ENCODE measurements around the gene TMSB4X. TPM values are rescaled to one million over a fixed set of nuclear protein-coding genes. Genes with fewer than 3 reads are reported as not detected.

TMSB4X gene
- polyA plus RNA-seq, 1 of the 3 experiments (the other 2 are of a cell fraction) = 4,830 TPM

DNA sequence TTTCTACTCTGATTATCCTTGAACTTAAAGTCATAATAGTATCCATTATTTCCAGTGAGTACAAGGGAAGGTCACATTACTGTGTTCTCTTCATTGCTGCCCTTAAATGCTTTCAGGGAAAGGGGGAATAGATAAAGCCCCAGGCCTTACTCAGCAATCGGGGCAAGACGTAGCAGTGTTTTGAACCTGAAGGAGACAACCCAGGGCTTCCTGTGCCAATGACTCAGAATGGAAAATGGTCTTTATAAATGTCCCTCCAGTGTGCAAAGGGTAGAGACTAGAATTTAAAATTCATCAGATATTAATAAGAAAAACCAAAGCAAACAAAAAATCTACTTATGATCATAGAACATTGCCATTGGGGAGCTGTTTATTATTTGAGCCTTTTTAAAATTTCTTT, 44.8 kb upstream of the TMSB4X start (continued):
- TF ChIP-seq, protein P1, sequence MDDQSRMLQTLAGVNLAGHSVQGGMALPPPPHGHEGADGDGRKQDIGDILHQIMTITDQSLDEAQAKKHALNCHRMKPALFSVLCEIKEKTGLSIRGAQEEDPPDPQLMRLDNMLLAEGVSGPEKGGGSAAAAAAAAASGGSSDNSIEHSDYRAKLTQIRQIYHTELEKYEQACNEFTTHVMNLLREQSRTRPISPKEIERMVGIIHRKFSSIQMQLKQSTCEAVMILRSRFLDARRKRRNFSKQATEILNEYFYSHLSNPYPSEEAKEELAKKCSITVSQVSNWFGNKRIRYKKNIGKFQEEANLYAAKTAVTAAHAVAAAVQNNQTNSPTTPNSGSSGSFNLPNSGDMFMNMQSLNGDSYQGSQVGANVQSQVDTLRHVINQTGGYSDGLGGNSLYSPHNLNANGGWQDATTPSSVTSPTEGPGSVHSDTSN (IDR thresholded peaks at IDR 0.05) = no peak

DNA sequence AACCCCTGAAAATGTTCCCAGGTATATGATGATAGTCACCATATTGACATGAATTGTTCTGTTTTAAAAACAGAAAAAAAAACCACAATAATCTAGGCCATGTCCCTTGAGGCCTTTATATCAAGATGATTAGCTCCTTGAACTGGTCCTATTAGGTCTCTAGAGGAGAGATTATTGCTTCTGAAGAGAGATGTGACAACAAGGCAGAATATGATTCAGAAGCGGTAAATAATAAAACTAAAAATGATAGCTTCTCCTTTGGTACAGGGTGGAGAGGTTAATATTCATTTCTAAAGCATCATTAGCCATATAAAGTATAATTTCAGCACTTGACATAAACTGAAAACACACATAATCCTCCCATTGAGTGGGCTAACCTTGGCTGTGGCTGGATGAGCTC, 42.7 kb upstream of the TMSB4X start:
- no peaks in the 10 kb centered on the region for H3K9me2 ChIP-seq
- H2AFZ ChIP-seq (ENCODE audit: low read depth) = no peak overlapping the region
- no peak overlapping the region for H3K4me3 ChIP-seq (ENCODE audit: low read depth in 2 of 2, low read length in 1 of 2)
- H3K27ac ChIP-seq (ENCODE audit: low read depth in 2 of 2, low read length in 1 of 2) = no peak overlapping the region
- no peaks in the 10 kb centered on the region; the same call in 1 of the 2 replicates for H3K9me3 ChIP-seq
- TF ChIP-seq, protein P2, sequence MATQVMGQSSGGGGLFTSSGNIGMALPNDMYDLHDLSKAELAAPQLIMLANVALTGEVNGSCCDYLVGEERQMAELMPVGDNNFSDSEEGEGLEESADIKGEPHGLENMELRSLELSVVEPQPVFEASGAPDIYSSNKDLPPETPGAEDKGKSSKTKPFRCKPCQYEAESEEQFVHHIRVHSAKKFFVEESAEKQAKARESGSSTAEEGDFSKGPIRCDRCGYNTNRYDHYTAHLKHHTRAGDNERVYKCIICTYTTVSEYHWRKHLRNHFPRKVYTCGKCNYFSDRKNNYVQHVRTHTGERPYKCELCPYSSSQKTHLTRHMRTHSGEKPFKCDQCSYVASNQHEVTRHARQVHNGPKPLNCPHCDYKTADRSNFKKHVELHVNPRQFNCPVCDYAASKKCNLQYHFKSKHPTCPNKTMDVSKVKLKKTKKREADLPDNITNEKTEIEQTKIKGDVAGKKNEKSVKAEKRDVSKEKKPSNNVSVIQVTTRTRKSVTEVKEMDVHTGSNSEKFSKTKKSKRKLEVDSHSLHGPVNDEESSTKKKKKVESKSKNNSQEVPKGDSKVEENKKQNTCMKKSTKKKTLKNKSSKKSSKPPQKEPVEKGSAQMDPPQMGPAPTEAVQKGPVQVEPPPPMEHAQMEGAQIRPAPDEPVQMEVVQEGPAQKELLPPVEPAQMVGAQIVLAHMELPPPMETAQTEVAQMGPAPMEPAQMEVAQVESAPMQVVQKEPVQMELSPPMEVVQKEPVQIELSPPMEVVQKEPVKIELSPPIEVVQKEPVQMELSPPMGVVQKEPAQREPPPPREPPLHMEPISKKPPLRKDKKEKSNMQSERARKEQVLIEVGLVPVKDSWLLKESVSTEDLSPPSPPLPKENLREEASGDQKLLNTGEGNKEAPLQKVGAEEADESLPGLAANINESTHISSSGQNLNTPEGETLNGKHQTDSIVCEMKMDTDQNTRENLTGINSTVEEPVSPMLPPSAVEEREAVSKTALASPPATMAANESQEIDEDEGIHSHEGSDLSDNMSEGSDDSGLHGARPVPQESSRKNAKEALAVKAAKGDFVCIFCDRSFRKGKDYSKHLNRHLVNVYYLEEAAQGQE (IDR thresholded peaks at IDR 0.05; ENCODE audit: low read depth, low read length) = no peak
- TF ChIP-seq RCOR1 (IDR thresholded peaks at IDR 0.05; ENCODE audit: low read length) (no peak), GATA2 (CRISPR knock-in tag; IDR thresholded peaks at IDR 0.05) (no peak), CHD2 (IDR thresholded peaks at IDR 0.05; ENCODE audit: low read length, partially characterized antibody) (no peak), JUND (IDR thresholded peaks at IDR 0.05) (no peak), RAD21 (IDR thresholded peaks at IDR 0.05; ENCODE audit: low read length) (no peak), MEF2A (IDR thresholded peaks at IDR 0.05; ENCODE audit: borderline replicate concordance, low read depth) (no peak), EZH2phosphoT487 (IDR thresholded peaks at IDR 0.05; ENCODE audit: borderline replicate concordance, low read depth) (no peak)
- TF ChIP-seq, protein P3, sequence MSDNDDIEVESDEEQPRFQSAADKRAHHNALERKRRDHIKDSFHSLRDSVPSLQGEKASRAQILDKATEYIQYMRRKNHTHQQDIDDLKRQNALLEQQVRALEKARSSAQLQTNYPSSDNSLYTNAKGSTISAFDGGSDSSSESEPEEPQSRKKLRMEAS (IDR thresholded peaks at IDR 0.05; ENCODE audit: low read depth) = no peak
- H3K36me3 ChIP-seq (replicated peaks in 1 of 2; ENCODE audit: control insufficient read depth in 1 of 2, insufficient read depth in 2 of 2, low read length in 1 of 2) = no peaks in the 10 kb centered on the region
- no peaks in the 10 kb centered on the region for H4K20me1 ChIP-seq (ENCODE audit: insufficient read depth)
- no peaks in the 10 kb centered on the region for H3K79me2 ChIP-seq (ENCODE audit: insufficient read depth)
- 30% methylated on average over 1 of the region's 1 CpG for WGBS (ENCODE audit: low lambda C conversion rate)
- CTCF ChIA-PET = interaction anchor here (1.1 kb wide), 1 partner anchor 14 kb away, joined by 7 read pairs; no protein-coding TSS in a partner anchor
- DNase-seq = no peak
- no peaks in the 10 kb centered on the region; the same call in 1 of the 2 replicates for H3K27me3 ChIP-seq (ENCODE audit: insufficient read depth)
- POLR2A ChIA-PET = no interaction called here
- no peaks in the 10 kb centered on the region for H3F3A ChIP-seq (replicated peaks; ENCODE audit: insufficient read depth)
- no peaks in the 10 kb centered on the region for H3K4me1 ChIP-seq (ENCODE audit: control insufficient read depth in 1 of 2, insufficient read depth in 2 of 2, low read depth in 1 of 2, low read length in 1 of 2)
- no peak overlapping the region for H3K4me2 ChIP-seq
- no peak overlapping the region for H3K9ac ChIP-seq

DNA sequence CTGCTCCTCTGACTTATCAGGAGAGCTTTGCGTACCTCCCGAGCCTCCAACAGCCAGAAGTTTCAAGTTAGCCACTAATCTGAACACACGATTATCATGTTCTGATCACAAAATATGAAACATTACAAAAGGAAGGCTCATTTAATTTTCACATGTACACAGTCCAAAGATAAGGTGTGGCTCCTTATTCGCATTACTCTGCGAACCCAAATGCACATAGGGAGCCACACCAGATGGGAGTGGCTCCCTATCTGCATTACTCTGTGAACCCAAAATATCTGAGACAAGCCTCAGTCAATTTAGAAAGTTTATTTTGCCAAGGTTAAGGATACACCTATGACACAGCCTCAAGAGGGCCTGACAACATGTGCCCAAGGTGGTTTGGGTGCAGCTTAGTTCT, 40.1 kb upstream of the TMSB4X start:
- Histone ChIP-seq H3K27me3 (ENCODE audit: insufficient read depth) (no peaks in the 10 kb centered on the region; the same call in 1 of the 2 replicates), H3K4me1 (ENCODE audit: control insufficient read depth in 1 of 2, insufficient read depth in 2 of 2, low read depth in 1 of 2, low read length in 1 of 2) (no peaks in the 10 kb centered on the region), H3K9me2 (no peaks in the 10 kb centered on the region), H2AFZ (ENCODE audit: low read depth) (no peak overlapping the region), H4K20me1 (ENCODE audit: insufficient read depth) (no peaks in the 10 kb centered on the region), H3K27ac (ENCODE audit: low read depth in 2 of 2, low read length in 1 of 2) (no peak overlapping the region), H3K79me2 (ENCODE audit: insufficient read depth) (no peaks in the 10 kb centered on the region), H3F3A (replicated peaks; ENCODE audit: insufficient read depth) (no peaks in the 10 kb centered on the region), H3K4me2 (no peak overlapping the region), H3K4me3 (ENCODE audit: low read depth in 2 of 2, low read length in 1 of 2) (no peak overlapping the region), H3K9me3 (peaks cover 5% of the 10 kb centered on the region), H3K36me3 (replicated peaks in 1 of 2; ENCODE audit: control insufficient read depth in 1 of 2, insufficient read depth in 2 of 2, low read length in 1 of 2) (no peaks in the 10 kb centered on the region), H3K9ac (no peak overlapping the region)
- ChIA-PET POLR2A (no interaction called here), CTCF (interaction anchor here (0.7 to 1.6 kb wide), 2 partner anchors 12 to 553 kb away, joined by 3 to 7 read pairs; no protein-coding TSS in a partner anchor)
- DNase-seq = no peak
- WGBS (ENCODE audit: low lambda C conversion rate) = 47% methylated on average over 5 of the region's 5 CpGs
- TF ChIP-seq RXRA (IDR thresholded peaks at IDR 0.05; ENCODE audit: borderline replicate concordance, low read depth) (no peak), SIN3A (IDR thresholded peaks at IDR 0.05; ENCODE audit: borderline replicate concordance, low read depth, low read length) (no peak), NRF1 (IDR thresholded peaks at IDR 0.05; ENCODE audit: low read depth, low read length) (no peak), YY1 (IDR thresholded peaks at IDR 0.05; ENCODE audit: low read depth) (no peak), GATA2 (CRISPR knock-in tag; IDR thresholded peaks at IDR 0.05) (no peak), SMC3 (IDR thresholded peaks at IDR 0.05; ENCODE audit: low read depth, low read length) (no peak), POLR2AphosphoS5 (IDR thresholded peaks at IDR 0.05; ENCODE audit: low read depth, low read length) (no peak), ELF1 (IDR thresholded peaks at IDR 0.05) (no peak)
- TF ChIP-seq, protein P4, sequence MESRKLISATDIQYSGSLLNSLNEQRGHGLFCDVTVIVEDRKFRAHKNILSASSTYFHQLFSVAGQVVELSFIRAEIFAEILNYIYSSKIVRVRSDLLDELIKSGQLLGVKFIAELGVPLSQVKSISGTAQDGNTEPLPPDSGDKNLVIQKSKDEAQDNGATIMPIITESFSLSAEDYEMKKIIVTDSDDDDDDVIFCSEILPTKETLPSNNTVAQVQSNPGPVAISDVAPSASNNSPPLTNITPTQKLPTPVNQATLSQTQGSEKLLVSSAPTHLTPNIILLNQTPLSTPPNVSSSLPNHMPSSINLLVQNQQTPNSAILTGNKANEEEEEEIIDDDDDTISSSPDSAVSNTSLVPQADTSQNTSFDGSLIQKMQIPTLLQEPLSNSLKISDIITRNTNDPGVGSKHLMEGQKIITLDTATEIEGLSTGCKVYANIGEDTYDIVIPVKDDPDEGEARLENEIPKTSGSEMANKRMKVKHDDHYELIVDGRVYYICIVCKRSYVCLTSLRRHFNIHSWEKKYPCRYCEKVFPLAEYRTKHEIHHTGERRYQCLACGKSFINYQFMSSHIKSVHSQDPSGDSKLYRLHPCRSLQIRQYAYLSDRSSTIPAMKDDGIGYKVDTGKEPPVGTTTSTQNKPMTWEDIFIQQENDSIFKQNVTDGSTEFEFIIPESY (IDR thresholded peaks at IDR 0.05; ENCODE audit: borderline replicate concordance, low read depth) = no peak
